Endodermal cell (in vitro differentiated cells): ENCODE measurements around the gene UNC13C. TPM values are rescaled to one million over a fixed set of nuclear protein-coding genes. Genes with fewer than 3 reads are reported as not detected.

Source experiments
- DNase-seq: peaks from one replicate; pipeline ENCODE4 v3.0.0-alpha.2; 2017
- H3K27ac ChIP-seq: 2 replicates; pipeline ENCODE4 v1.5.1; 2013; ENCODE audit warnings: mild to moderate bottlenecking, low read depth, low read length, moderate library complexity
- H3K27me3 ChIP-seq: 2 replicates; pipeline ENCODE4 v1.6.1; 2013; ENCODE audit warnings: mild to moderate bottlenecking, low read length, moderate library complexity; ENCODE audit not compliant: insufficient read depth, control insufficient read depth, poor library complexity, severe bottlenecking
- H3K36me3 ChIP-seq: 2 replicates; pipeline ENCODE4 v1.7.0; 2013; ENCODE audit warnings: mild to moderate bottlenecking, low read length, moderate library complexity; ENCODE audit not compliant: control insufficient read depth, insufficient read depth
- H3K4me1 ChIP-seq: one replicate; pipeline ENCODE4 v1.7.0; 2013; ENCODE audit warnings: low read length; ENCODE audit not compliant: control insufficient read depth, insufficient read depth
- H3K4me3 ChIP-seq: 2 replicates; pipeline ENCODE4 v1.5.1; 2013; ENCODE audit warnings: mild to moderate bottlenecking, low read length, moderate library complexity
- H3K9ac ChIP-seq: 2 replicates; pipeline ENCODE4 v1.6.1; 2013; ENCODE audit warnings: mild to moderate bottlenecking, low read length, moderate library complexity; ENCODE audit not compliant: poor library complexity, severe bottlenecking; ENCODE audit errors: extremely low read depth
- H3K9me3 ChIP-seq: 2 replicates; pipeline ENCODE4 v1.6.1; 2013; ENCODE audit warnings: mild to moderate bottlenecking, low read length, moderate library complexity; ENCODE audit not compliant: control insufficient read depth
- H3K27ac Mint-ChIP-seq: 2 replicates; pipeline ENCODE4 v1.8.0; 2020; ENCODE audit warnings: mixed read lengths
- H3K27me3 Mint-ChIP-seq: 2 replicates; pipeline ENCODE4 v1.8.0; 2021; ENCODE audit warnings: mild to moderate bottlenecking, mixed read lengths; ENCODE audit not compliant: insufficient read depth
- H3K36me3 Mint-ChIP-seq: 2 replicates; pipeline ENCODE4 v1.8.0; 2020; ENCODE audit warnings: low read depth, mixed read lengths
- H3K4me1 Mint-ChIP-seq: 2 replicates; pipeline ENCODE4 v1.8.0; 2020; ENCODE audit warnings: mixed read lengths
- H3K4me3 Mint-ChIP-seq: 2 replicates; pipeline ENCODE4 v1.8.0; 2020; ENCODE audit warnings: mild to moderate bottlenecking, moderate library complexity, mixed read lengths
- H3K9me3 Mint-ChIP-seq: 2 replicates; pipeline ENCODE4 v1.8.0; 2020; ENCODE audit warnings: mild to moderate bottlenecking, mixed read lengths
- CTCF ChIP-seq: fragments of 200-600 bp; sonication (generic); conservative IDR thresholded peaks from 2 replicates; pipeline ENCODE4 v1.5.0; 2021; ENCODE audit warnings: antibody characterized with exemption, mild to moderate bottlenecking
- WGBS, 2 experiments: methylation state at CpG; one replicate each; pipeline versions ENCODE4 v1.1.5 to v1.1.7; 2013; ENCODE audit warnings: missing lambda C conversion rate in 2 of 2, mixed read lengths in 1 of 2; ENCODE audit not compliant: insufficient coverage in 1 of 2, insufficient read length in 1 of 2; 5-methylcytosine and 5-hydroxymethylcytosine counted together
- total RNA-seq, 2 donors: library from RNA; stranded (reverse); fragmentation: NEBNext Ultra II Directional in 1 of 2; extraction: Animal tissue kit (Norgen Biotek cat#: 25700) in 1 of 2; gene quantifications; 2 replicates in 1 of 2; 3 replicates in 1 of 2; pipeline ENCODE4 v1.2.1, GENCODE V29; 2021

Gene UNC13C
- total RNA-seq, 2 donors from 2014 or later = 7.2 to 19.9 TPM

- H3K27ac Mint-ChIP-seq = no peak overlapping the region
- no peaks in the 10 kb centered on the region for H3K9me3 ChIP-seq
- no peaks in the 10 kb centered on the region for H3K4me1 Mint-ChIP-seq
Measured at GRCh38 chr15:54559405-54560069, 581.3 kb downstream of the UNC13C start.

GRCh38 chr15:54560417-54560816, 582.2 kb downstream of the UNC13C start:
- no peak overlapping the region for H3K4me3 Mint-ChIP-seq
- no peaks in the 10 kb centered on the region for H3K4me1 Mint-ChIP-seq
- no peak overlapping the region for H3K27ac Mint-ChIP-seq
- Histone ChIP-seq H3K27me3 (no peaks in the 10 kb centered on the region), H3K4me1 (no peaks in the 10 kb centered on the region), H3K36me3 (no peaks in the 10 kb centered on the region), H3K9ac (no peak overlapping the region), H3K27ac (no peak overlapping the region), H3K4me3 (no peak overlapping the region), H3K9me3 (no peaks in the 10 kb centered on the region)
- no peak for TF ChIP-seq CTCF
- H3K9me3 Mint-ChIP-seq = no peaks in the 10 kb centered on the region
- no peaks in the 10 kb centered on the region for H3K36me3 Mint-ChIP-seq
- WGBS, 2 experiments = no CpG with 5 or more reads among the region's 2 CpGs
- no peak for DNase-seq
- H3K27me3 Mint-ChIP-seq = no peaks in the 10 kb centered on the region

More at GRCh38 chr15:54559405-54560069, 581.3 kb downstream of the UNC13C start:
- DNase-seq = no peak
- H3K4me3 Mint-ChIP-seq = no peak overlapping the region
- TF ChIP-seq CTCF = no peak
- WGBS, 2 experiments = 93 to 97% methylated on average over 3 to 4 of the region's 4 CpGs
- H3K27me3 Mint-ChIP-seq = no peaks in the 10 kb centered on the region
- Histone ChIP-seq H3K9ac (no peak overlapping the region), H3K36me3 (no peaks in the 10 kb centered on the region), H3K4me1 (no peaks in the 10 kb centered on the region), H3K27ac (no peak overlapping the region), H3K4me3 (no peak overlapping the region), H3K27me3 (no peaks in the 10 kb centered on the region)
- no peaks in the 10 kb centered on the region for H3K36me3 Mint-ChIP-seq
- no peaks in the 10 kb centered on the region for H3K9me3 Mint-ChIP-seq

GRCh38 chr15:54564166-54564565, 585.9 kb downstream of the UNC13C start:
- Mint-ChIP-seq H3K9me3 (no peaks in the 10 kb centered on the region), H3K27ac (no peak overlapping the region), H3K36me3 (no peaks in the 10 kb centered on the region), H3K27me3 (no peaks in the 10 kb centered on the region), H3K4me1 (no peaks in the 10 kb centered on the region), H3K4me3 (no peak overlapping the region)
- H3K27ac ChIP-seq = no peak overlapping the region
- no peaks in the 10 kb centered on the region for H3K27me3 ChIP-seq
- no peak overlapping the region for H3K9ac ChIP-seq
- no peak overlapping the region for H3K4me3 ChIP-seq
- H3K9me3 ChIP-seq = no peaks in the 10 kb centered on the region
- TF ChIP-seq CTCF = no peak
- WGBS, 2 experiments = 91 to 94% methylated on average over 2 to 3 of the region's 3 CpGs
- no peaks in the 10 kb centered on the region for H3K36me3 ChIP-seq
- no peak for DNase-seq
- no peaks in the 10 kb centered on the region for H3K4me1 ChIP-seq
